DLD1 (cell line): ENCODE measurements around the gene MGAT5.

ENCODE experiments used
- in situ Hi-C: cut with HindIII; loops from 2 replicates; pipeline ENCODE4 v1.10.0; 2017; ENCODE audit warnings: low sequenced_read_pairs

Gene MGAT5

DNA sequence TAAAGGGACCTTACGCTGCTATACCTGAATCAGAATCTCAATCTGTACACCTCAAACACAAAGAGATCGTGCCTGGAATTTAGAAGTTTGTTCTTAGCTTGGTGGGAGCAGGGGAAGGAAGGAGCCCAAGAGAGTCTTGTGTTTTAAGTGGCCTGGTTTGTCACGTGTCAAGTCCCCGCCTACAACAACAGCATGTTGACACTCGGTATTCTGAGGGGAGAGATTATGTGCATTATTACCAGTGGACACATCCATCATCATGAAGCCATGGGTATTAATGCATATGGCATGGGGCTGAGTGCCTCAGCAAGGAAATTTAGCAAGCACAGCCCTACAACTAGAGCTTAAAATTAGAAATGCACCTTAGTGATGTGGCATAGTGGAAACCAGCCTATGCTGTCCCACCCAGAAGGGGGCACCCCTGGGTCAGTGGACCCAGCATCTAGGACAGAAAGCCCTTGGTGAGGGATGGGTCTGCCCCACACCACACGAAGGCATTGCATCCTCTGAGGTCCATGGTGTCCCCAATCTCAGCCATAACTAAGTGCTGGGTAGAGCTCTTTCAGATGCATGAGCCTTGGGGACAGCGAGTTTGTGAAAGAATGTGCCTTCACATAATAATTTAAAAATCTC, 138.7 kb downstream of the MGAT5 start:
- in situ Hi-C loops = no loop called here

DNA sequence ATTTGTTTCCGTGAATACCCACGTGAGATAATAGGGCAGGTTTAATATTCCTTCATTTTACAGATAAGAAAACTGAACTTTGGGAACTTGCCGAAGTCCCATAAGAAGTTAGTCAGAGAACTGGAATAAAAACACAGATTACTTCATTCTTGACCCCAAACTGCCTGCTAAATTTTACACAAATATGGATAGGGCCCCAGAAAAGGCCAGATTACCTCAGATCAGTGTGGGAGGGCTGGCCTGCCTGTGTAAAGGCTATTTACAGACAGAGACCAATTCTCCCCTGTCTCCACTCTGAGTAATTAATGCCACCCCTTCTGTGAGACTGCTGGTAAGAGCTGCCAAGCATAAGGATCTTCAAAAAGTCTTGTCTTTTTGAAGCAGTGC, 139.2 kb downstream of the MGAT5 start:
- in situ Hi-C loops = no loop called here

DNA sequence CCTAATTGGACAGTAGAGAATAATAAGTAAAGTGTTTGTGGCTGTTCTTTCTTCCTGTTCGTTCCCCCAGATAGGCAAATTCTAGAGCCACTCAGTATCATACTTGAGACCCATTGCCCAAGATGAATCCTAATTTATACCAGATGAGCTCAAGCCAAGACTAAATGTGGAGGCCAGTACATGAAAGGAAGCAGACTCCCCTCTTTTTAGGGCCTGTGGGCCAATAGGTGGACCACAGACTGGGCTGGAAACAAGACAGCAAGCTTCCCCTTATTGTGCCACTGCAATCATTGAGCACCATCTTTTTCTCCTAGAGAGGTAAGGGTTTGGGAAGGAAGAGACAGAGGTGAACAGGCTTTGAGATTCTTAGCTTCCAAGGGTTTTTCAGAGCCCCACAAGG, 141.9 kb downstream of the MGAT5 start:
- in situ Hi-C loops = no loop called here

DNA sequence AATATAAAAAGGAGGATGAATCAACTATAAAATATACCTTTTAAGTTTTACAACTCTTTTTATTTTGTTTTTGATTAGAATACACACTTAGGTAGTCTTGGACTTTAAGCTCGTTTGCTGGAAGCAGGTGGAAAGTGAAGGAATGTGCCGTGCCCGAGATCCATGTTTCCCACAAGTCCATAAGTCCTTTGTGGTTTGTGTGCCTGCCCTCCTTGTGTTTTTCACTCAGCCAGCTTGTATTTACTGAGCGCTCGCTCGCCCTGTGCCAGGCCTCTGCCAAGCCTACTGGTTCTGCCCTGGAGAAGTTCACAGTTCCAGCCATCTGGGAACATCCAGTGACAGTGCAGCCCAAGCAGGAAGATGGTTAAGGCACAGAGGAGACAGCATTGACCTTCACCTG, 142.6 kb downstream of the MGAT5 start:
- in situ Hi-C loops = no loop called here

DNA sequence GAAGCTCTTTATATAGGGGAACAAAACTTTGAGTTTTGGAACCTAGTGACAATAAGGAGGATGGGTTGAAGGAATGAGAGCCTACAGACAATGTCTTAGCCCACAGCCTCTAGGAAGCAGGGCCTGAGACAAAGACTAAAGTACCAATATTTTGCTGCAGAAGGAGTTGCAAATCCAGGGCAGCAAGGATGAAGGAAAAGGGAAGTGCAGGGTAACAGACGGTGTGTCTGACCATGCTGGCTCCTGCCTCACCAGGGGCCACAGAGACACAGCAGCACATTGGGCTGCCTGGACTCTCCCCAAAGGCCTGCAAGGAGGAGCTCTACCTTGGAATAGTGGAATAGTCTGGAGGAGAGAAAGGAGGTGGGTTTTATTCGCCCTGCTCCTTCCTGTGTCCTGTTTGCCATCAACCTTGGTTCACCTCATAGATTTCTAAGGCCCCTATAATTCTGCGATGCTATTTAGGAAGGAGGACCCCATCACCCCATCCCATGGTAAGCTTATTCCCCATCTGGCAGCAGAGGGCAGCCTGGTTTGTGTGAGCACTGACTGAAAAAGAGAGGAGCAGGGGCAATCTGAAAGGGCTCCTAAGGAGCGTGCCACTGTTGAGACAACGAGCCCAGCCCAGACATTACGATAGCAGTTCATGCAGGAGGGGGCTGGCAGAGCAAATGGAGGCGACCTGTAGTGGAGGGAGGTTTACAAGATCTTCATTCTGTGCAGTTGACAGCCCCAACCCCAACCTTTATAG, 143.4 kb downstream of the MGAT5 start:
- in situ Hi-C loops = no loop called here

DNA sequence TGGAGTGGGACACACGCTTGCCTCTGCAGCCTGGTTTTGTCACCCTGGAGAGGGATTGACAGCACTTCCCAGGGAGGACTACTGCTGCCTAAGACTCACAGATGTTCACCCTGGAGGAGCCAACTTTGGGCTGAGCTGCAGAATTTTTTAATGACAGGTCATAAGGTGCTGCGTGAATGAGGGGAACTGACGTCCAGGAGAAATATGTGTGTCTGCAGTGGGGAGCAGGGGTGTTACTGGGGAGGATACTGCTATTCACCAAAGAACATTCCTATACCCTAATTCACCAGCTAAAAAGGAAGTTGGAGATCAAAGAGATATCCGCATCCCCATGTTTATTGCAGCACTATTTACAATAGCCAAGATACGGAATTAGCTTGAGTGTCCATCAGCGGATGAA, 144.4 kb downstream of the MGAT5 start:
- in situ Hi-C loops = no loop called here

DNA sequence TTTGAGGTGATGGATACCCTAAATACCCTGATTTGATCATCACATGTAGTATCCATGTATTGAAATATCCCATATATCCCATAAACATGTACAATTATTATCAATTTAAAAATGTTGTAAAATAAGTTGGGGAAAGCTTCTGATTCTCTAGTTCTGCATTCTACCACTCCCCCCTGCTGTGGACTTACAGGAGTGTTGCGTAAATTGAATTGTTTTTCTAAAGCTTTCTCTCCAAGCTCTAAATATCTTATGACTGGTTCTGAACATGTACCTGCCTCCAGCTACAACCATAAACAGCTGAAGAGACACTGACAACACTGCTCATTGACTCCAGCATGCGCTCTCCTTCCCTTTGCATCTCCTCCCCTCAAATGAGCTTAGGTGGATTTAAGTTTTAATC, 145.2 kb downstream of the MGAT5 start:
- in situ Hi-C loops = no loop called here

DNA sequence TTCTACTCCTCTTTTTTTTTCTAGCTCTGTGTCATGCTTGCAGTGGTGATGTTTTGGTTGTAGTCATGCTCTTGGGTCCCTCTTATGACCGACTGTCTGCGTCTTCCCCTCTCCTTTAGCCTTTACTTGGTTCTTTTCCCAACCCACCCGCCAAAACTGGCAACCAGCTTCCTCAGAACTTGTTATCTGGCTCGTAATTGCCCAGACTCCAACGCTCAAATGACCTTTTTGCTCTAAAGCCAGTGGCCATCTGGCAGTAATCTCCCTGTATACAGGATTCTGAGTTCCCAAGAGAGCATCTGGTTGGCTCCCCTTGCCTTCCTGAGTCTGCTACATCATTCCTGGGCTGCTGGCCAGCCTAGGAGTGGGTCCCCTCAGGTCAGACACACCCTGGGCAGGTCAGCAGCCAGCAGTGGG, 147.2 kb downstream of the MGAT5 start:
- in situ Hi-C loops = no loop called here

DNA sequence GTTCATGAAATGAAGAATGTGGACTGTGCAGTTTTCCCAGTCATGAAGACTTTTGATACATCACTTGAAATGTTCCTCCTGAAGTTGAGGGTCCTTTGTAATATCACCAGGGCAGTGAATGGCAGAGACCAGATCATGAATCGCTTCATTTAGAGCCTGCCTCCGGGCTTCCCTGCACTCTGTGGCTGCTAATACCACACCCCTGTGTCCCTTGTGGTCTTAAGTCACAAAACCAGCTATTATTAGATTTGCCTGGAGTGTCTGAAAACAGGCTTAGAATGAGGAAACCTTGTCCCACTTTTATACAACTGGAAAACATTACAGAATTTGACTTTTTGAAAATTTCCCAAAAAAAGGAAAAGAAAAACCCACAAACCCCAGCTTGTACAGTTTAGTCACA, 147.9 kb downstream of the MGAT5 start:
- in situ Hi-C loops = no loop called here

DNA sequence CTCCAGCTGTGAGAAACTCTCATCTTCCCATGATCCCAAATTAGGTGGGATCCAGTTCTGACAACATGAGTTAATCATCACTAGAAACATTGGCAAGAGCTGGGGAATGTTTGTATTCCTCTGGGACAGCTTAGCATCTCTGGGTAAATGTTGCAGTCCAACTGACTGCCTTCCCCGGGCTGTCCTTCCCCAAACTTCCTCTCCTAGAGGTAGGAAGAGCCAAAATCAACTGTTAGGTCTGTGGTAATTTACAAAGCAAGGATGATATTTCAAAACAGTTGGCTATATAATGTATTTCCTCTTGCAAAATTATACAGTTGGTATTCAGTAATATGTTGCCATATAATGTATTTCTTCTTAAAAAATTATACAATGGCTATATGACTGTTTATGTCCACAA, 148.5 kb downstream of the MGAT5 start:
- in situ Hi-C loops = no loop called here

DNA sequence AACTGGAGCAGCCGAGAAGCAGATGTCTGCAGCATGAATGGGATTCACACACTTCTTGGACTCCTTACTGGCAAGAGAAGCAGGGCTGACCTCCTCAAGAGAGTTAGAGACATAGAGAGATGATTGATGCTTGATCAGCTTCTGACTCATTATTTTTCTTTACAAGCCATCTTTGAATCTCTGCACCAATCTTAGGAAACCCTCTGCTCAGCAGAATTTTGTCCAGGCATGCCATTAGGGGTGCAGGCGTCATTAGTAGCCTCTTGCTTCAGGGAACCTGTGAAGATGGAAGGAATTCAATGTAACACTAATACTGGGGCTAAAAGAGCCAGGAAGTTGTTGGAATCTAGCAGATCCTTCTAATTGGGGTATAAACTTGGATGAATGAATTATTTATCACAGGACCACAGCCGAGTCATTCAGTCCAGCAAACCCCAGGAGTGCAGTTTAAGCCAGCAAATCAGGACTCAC, 151.8 kb downstream of the MGAT5 start:
- in situ Hi-C loops = no loop called here

DNA sequence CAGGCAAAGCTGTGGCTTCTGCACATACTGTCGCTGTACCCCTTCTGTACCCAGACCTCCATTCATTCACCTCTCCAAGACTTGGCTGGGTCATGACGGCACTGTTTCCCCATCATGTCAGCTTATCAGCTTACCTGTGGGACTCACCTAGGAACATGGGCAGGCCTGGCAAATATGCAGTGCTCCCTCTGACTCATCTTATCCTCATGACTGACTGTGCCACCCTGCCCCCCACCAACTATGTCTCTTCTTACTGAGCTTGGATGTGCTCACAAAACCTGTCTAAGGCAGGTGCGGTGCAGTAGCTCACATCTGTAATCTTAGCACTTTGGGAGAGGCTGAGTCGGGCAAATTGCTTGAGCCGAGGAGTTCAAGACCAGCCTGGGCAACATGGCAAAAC, 152.4 kb downstream of the MGAT5 start:
- in situ Hi-C loops = no loop called here

DNA sequence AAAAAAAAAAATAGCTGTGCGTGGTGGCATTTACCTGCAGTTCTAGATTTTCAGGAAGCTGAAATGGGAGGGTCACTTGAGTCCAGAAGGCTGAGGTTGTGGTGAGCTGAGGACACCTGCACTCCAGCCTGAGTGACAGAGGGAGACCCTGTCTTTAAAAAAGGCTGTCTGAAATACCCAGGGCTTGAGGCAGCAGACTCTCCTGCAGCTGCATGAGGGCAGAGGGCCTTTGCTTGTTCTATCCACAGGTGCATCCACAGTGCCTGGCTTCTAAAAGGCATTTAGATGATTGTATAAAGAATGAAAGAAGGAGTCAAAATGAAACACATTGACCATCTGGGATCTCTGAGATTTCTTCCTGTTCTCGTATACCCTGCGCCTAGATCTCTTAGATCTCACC, 152.9 kb downstream of the MGAT5 start:
- in situ Hi-C loops = no loop called here

DNA sequence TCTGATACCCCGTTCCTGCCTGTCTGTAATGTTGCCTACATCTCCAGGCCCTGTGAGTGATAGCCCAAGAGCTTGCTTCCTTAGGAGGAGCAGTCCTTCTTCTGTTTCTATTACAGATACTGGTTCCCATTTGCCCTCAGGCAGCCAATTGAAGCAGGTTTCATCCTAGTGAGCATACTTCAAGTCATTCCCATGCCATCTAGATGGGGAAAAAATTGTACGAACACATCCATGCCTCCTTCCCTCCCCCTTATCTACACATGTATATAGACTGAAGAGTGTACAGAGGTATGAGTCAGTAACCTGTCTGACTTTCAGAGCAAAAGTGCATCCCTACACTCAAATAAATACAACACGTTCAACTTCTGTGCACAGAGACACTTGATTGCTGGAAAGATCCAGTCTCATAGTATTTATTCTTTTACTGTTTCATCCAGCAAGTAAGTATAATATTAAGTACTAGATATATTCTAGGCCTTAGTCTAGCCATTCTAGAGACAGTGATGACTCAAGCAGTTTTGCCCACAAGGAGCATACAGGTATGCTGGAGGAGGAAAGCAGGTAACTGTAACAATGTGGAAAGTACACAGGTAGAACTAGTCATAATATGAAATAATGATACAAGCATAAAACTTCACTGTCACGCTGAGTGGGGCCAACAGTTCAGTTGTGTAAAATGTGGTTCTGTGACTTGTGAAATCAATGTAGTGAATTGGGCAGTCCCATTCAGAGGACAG, 153.4 kb downstream of the MGAT5 start:
- in situ Hi-C loops = no loop called here

DNA sequence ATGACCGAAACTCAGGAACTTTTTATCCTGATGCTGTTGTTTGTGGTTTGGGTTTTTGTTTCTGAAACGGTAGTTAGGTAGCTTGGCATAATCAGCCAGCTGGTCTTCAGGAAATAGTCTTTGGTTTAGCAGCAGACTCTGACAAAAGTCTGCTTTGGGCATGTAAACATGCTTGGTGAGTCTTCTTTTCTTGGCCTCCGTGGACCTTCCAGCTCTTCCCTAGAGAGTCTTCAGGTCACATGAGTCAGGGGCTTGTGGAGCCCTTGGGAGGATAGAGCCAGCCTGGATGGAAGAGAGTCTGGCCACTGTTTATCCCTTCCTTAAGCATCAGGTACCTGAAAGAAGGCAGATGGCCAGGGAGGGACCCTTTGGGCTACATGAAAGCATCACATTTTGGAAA, 154.5 kb downstream of the MGAT5 start:
- in situ Hi-C loops = no loop called here

DNA sequence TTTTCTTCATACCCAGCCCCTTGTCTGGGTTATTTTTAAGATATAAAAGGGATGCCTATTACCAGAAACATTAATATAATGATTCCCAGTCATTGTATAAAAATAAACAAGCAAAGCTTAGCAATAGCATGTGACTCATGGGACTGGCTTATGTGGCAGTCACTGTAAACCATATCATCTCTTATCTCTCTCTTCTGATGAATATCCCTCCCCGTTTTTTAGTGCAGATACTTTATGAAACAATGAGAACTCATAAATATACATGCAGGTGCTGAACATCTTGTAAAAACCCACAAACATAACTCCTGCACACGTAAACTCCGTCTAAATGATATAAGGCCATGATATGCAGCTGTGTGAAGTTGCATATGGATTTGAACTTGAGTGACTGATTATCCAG, 154.9 kb downstream of the MGAT5 start:
- in situ Hi-C loops = no loop called here

DNA sequence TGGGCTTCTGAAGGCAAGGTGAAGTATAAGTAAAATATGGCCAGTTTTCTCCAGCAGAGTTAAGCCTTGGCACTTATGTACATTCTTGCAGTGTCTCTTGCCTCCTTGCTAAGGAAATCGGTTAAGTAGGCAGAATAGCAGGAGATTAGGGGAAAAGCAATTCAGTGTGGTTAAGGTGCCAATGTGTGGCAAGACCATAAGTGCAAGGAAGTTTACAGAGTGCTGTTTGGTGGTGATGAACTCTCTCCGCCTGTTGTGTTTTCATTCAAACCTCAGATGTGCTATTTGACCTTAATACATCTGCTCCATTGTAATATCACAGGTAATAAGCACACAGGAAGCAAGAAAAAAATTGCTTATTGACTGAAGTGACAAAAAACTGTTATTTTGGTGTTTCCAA, 156.1 kb downstream of the MGAT5 start:
- in situ Hi-C loops = no loop called here

DNA sequence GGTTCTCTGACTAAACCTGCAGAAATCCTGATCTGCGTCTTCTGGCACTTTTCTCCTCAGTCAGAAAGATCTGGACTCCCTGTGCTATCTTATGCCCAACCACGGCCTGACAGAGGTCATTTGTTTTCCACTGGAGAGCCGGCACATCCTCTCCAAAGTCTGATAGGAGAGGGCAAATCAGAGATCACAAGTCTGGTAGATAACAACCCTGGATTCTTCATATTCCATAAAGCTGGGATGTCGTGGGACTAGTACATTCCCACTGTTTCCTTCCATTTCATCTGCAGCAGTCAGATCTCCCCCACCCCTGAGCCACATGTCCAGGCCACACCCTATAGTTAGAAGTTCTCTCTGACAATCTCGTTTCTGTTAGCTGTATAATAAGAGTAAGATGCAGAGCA, 157.0 kb downstream of the MGAT5 start:
- in situ Hi-C loops = no loop called here

DNA sequence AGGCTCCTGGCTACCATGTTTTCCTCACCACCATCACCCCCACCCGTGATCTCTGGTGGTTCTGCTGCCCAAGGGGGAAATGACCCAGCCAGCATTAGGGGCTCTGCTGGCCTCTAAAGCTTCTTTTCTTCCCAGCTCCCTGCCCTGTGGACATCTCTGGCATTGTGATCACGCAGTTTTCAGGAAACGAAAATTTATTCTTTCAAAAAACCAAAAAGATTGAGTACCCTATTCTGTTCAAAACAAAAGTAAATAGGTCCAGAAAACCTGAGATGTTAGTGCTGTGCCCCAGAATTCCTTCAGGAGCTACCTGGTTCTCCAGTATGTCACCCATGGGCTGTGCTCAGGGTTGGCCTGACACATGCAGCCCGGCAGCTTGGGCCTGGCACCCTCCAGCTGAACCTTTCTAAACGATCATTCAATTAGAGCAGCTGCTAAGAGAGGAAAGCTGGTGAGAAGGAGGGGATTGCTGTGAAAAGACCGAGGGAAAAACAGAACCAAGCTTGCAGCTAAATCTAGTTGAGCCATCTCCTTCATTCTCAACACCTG, 157.5 kb downstream of the MGAT5 start:
- in situ Hi-C loops = no loop called here

DNA sequence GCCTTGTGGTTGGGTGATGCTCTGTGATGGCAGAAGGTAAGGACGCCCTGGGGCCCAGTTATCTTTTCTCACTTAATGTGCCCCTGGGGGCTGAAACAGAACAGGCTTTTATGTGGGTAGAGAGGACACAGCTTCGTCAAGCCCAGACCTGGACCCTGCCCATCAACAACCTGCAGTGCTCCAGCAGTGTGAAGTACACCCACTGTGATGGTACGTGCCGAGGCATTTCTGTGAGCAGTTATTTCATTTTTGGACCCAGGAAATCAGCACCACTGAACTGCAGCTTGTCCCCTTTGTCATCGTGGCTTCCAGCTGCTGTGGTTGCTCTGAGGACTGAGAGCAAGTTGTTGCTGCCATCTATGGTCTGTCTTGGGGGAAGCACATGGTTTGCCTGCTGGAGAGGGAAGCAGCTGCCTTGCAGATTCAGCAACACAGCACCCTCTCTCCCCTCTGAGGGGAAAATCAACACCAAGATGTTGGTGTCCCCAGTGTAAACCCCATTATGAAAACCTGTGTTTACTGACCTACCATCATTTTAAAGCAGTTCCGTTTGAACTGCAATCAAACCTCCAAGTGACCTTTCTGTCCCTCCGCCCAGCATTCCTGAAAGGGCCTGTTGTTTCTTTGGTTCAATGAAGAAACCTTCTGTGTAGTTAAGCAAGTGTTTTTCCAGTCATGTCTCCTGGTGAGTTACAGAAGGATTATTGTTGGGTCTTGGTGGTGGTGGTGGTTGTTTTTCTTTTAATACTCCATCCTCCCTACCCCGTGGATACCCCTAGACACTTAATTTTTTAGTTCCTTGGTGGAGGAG, 158.2 kb downstream of the MGAT5 start:
- in situ Hi-C loops = no loop called here

DNA sequence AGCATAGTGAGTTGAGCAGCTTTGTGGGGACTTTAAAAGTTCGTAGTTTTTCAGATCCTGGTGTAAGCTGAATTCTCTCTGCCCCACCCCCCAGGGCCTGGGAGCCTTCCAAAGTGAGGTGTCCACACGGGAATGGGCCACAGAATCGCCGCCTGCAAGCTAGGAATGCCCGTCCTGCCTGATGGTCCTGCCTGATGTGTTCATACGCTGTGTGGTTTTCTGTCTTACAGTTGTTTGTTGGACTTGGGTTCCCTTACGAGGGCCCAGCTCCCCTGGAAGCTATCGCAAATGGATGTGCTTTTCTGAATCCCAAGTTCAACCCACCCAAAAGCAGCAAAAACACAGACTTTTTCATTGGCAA, 158.7 kb downstream of the MGAT5 start:
- in situ Hi-C loops = no loop called here
